Trophoblast cell (in vitro differentiated cells and primary cell): ENCODE results near the gene ZSCAN29.

Experiments
- DNase-seq, 2 donors: peaks; one replicate each; pipeline ENCODE4 v3.0.0-alpha.2; 2016
- H2AFZ ChIP-seq: 2 replicates; pipeline ENCODE4 v1.6.1; 2013; ENCODE audit warnings: low read length, moderate library complexity, mild to moderate bottlenecking; ENCODE audit not compliant: insufficient read depth, poor library complexity
- H2AK5ac ChIP-seq: 2 replicates; pipeline ENCODE4 v1.6.1; 2013; ENCODE audit warnings: mild to moderate bottlenecking, low read length
- H2BK120ac ChIP-seq: 2 replicates; pipeline ENCODE4 v1.6.1; 2013; ENCODE audit warnings: low read length, mild to moderate bottlenecking, moderate library complexity; ENCODE audit not compliant: insufficient read depth, poor library complexity
- H2BK12ac ChIP-seq: 2 replicates; pipeline ENCODE4 v1.6.1; 2013; ENCODE audit warnings: mild to moderate bottlenecking, low read length, moderate library complexity
- H2BK5ac ChIP-seq: 2 replicates; pipeline ENCODE4 v1.6.1; 2013; ENCODE audit warnings: low read length, low read depth, moderate library complexity, mild to moderate bottlenecking; ENCODE audit not compliant: poor library complexity
- H3K14ac ChIP-seq: 2 replicates; pipeline ENCODE4 v1.6.1; 2013; ENCODE audit warnings: mild to moderate bottlenecking, low read length
- H3K18ac ChIP-seq: 2 replicates; pipeline ENCODE4 v1.6.1; 2013; ENCODE audit warnings: mild to moderate bottlenecking, low read length
- H3K23ac ChIP-seq: 2 replicates; pipeline ENCODE4 v1.6.1; 2013; ENCODE audit warnings: low read length
- H3K27ac ChIP-seq: 2 replicates; pipeline ENCODE4 v1.5.1; 2013; ENCODE audit warnings: low read depth, mild to moderate bottlenecking, inconsistent platforms, low read length, moderate library complexity
- H3K27me3 ChIP-seq: 2 replicates; pipeline ENCODE4 v1.6.1; 2013; ENCODE audit warnings: inconsistent platforms, mild to moderate bottlenecking, low read length, moderate library complexity; ENCODE audit not compliant: insufficient read depth
- H3K36me3 ChIP-seq, 2 experiments: 1 replicate in 1 of 2; 2 replicates in 1 of 2; pipeline ENCODE4 v1.6.1; 2013; ENCODE audit warnings: low read length in 2 of 2, mild to moderate bottlenecking in 2 of 2, moderate library complexity in 1 of 2; ENCODE audit not compliant: insufficient read depth in 2 of 2, control insufficient read depth in 1 of 2
- H3K4ac ChIP-seq: 2 replicates; pipeline ENCODE4 v1.6.1; 2013; ENCODE audit warnings: low read depth, mild to moderate bottlenecking, low read length, moderate library complexity
- H3K4me1 ChIP-seq, 2 experiments: 1 replicate in 1 of 2; 2 replicates in 1 of 2; pipeline ENCODE4 v1.6.1; 2013; ENCODE audit warnings: low read length in 2 of 2, mild to moderate bottlenecking in 2 of 2, moderate library complexity in 1 of 2; ENCODE audit not compliant: insufficient read depth in 2 of 2, control insufficient read depth in 1 of 2
- H3K4me2 ChIP-seq: 2 replicates; pipeline ENCODE4 v1.6.1; 2013; ENCODE audit warnings: inconsistent platforms, mild to moderate bottlenecking, low read length, moderate library complexity
- H3K4me3 ChIP-seq: 2 replicates; pipeline ENCODE4 v1.5.1; 2013; ENCODE audit warnings: mild to moderate bottlenecking, low read depth, low read length, inconsistent platforms
- H3K79me1 ChIP-seq: one replicate; pipeline ENCODE4 v1.6.1; 2013; ENCODE audit warnings: low read length
- H3K79me2 ChIP-seq: 2 replicates; pipeline ENCODE4 v1.6.1; 2013; ENCODE audit warnings: low read length, mild to moderate bottlenecking; ENCODE audit not compliant: control insufficient read depth, insufficient read depth, poor library complexity
- H3K9ac ChIP-seq: 2 replicates; pipeline ENCODE4 v1.6.1; 2013; ENCODE audit warnings: mild to moderate bottlenecking, low read length
- H3K9me3 ChIP-seq: 2 replicates; pipeline ENCODE4 v1.6.1; 2013; ENCODE audit warnings: low read depth, mild to moderate bottlenecking, control low read depth, inconsistent platforms, low read length; ENCODE audit not compliant: insufficient read depth
- H4K12ac ChIP-seq: 2 replicates; pipeline ENCODE4 v1.6.1; 2013; ENCODE audit warnings: low read depth, mild to moderate bottlenecking, low read length, moderate library complexity
- H4K8ac ChIP-seq: 2 replicates; pipeline ENCODE4 v1.6.1; 2013; ENCODE audit warnings: low read depth, mild to moderate bottlenecking, low read length, moderate library complexity
- H4K91ac ChIP-seq: one replicate; pipeline ENCODE4 v1.6.1; 2013; ENCODE audit warnings: low read depth, mild to moderate bottlenecking, low read length, moderate library complexity
- WGBS: extraction: QIAGEN DNeasy Blood & Tissue Kit; methylation state at CpG from one replicate; pipeline ENCODE4 v1.1.7; 2013; ENCODE audit warnings: missing lambda C conversion rate; ENCODE audit not compliant: insufficient read length, insufficient coverage; ENCODE audit errors: extremely low coverage; 5-methylcytosine and 5-hydroxymethylcytosine counted together

The ZSCAN29 gene

GRCh38 chr15:43314171-43314570 is 56.7 kb downstream of the ZSCAN29 start:
- Histone ChIP-seq H3K79me2 (no peaks in the 10 kb centered on the region), H2BK5ac (no peak overlapping the region), H2AK5ac (no peak overlapping the region), H2BK120ac (no peak overlapping the region), H2BK12ac (no peak overlapping the region), H3K18ac (no peak overlapping the region), H3K23ac (no peak overlapping the region), H3K4me3 (no peak overlapping the region), H3K79me1 (no peaks in the 10 kb centered on the region), H4K91ac (no peak overlapping the region), H3K9me3 (no peaks in the 10 kb centered on the region), H3K9ac (no peak overlapping the region), H4K12ac (no peak overlapping the region), H3K4me2 (no peak overlapping the region), H3K36me3 (no peaks in the 10 kb centered on the region), H3K14ac (no peak overlapping the region), H2AFZ (no peak overlapping the region), H3K27ac (no peak overlapping the region), H3K27me3 (no peaks in the 10 kb centered on the region), H3K4me1 (no peaks in the 10 kb centered on the region), H3K4ac (no peak overlapping the region), H4K8ac (no peak overlapping the region)
- no peak for DNase-seq
- WGBS = no CpG with 5 or more reads among the region's 3 CpGs

- Histone ChIP-seq H2BK12ac (no peak overlapping the region), H3K4me1 (no peaks in the 10 kb centered on the region), H3K4me3 (no peak overlapping the region), H3K14ac (no peak overlapping the region), H3K27me3 (no peaks in the 10 kb centered on the region), H4K91ac (no peak overlapping the region), H3K18ac (no peak overlapping the region), H3K4ac (no peak overlapping the region), H3K79me2 (no peaks in the 10 kb centered on the region), H4K12ac (no peak overlapping the region), H2AK5ac (no peak overlapping the region), H4K8ac (no peak overlapping the region), H3K27ac (no peak overlapping the region), H2BK120ac (no peak overlapping the region), H3K9ac (no peak overlapping the region), H3K4me2 (no peak overlapping the region), H3K36me3 (no peaks in the 10 kb centered on the region), H2BK5ac (no peak overlapping the region), H2AFZ (no peak overlapping the region), H3K23ac (no peak overlapping the region), H3K9me3 (no peaks in the 10 kb centered on the region), H3K79me1 (no peaks in the 10 kb centered on the region)
- no CpG with 5 or more reads among the region's 4 CpGs for WGBS
- DNase-seq = no peak
These were observed 58.5 kb downstream of the ZSCAN29 start for GRCh38 chr15:43312378-43312777.
